Measurements from ENCODE around the gene POU2AF3. TPM values are rescaled to one million over a fixed set of nuclear protein-coding genes. Genes with fewer than 3 reads are reported as not detected.

The POU2AF3 gene
- total RNA-seq, 1 donor, result not detected

DNA sequence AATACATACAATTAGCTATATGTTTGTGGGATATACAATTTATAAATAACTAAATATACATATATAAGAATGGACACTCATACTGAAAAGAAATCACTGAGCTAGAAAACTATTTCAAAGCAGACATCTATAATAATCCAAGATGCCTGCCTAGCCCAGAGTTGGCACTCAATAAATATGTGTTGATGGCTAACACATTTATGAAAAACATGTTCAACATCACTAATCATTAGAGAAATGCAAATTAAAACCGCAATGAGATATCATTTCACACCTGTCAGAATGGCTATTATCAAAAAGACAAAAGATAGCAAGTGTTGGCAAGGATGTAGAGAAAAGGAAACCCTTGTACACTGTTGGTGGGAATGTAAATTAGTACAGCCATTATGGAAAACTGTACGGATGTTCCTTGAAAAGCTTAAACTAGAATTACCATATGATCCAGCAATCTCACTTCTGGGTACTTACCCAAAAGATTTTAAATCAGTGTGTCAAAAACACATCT, 50.9 kb downstream of the POU2AF3 start:
- H3K27me3 ChIP-seq (ENCODE audit: insufficient read depth, low read length), result no peaks in the 10 kb centered on the region
- H3K4me3 ChIP-seq (ENCODE audit: low read length), result no peak overlapping the region

GRCh38 chr11:111350811-111351210, 52.5 kb downstream of the POU2AF3 start:
- H3K9me3 ChIP-seq (ENCODE audit: low read depth, low read length), result no peaks in the 10 kb centered on the region
- H3K4me3 ChIP-seq (ENCODE audit: low read length), result no peak overlapping the region
- H3K27me3 ChIP-seq (ENCODE audit: insufficient read depth, low read length), result no peaks in the 10 kb centered on the region
- H3K4me1 ChIP-seq (ENCODE audit: insufficient read depth, low read length), result no peaks in the 10 kb centered on the region

More for the DNA sequence above, 50.9 kb downstream of the POU2AF3 start:
- no peaks in the 10 kb centered on the region for H3K4me1 ChIP-seq (ENCODE audit: insufficient read depth, low read length)
- H3K9me3 ChIP-seq (ENCODE audit: low read depth, low read length), result no peaks in the 10 kb centered on the region

DNA sequence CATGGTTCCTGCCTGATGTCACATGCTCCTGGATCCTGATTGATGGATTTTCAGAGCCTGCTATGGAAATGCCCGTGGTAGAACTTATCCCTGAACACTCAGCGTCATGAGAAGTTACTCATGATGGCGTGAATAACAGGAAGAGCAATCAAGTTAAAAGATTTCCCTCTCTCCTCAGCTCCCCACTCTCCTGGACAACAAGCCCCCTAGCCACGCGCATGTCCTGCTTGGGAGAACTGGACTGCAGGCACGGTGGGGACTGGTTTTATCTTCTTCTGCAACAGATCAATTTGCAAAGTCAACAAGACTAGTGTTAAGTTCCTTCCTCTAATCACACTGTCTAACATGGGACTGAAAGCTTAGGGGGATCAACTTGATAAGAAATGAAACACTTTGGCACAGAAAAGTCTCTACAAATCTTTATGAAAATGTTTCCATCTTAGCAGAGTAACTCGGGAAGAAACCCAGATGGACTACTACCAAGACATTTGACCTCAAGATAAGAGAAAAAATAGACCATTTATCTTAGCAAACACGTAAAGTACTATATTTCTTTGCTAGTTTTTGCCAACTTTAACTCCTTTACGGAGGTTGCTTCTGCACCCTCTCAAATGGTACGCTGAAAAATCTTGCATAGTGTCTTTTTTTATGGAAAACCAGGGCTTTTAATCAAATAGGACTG, 53.2 kb downstream of the POU2AF3 start:
- H3K27me3 ChIP-seq (ENCODE audit: insufficient read depth, low read length), result no peaks in the 10 kb centered on the region
- no peak overlapping the region for H3K4me3 ChIP-seq (ENCODE audit: low read length)
- H3K4me1 ChIP-seq (ENCODE audit: insufficient read depth, low read length), result no peaks in the 10 kb centered on the region
- no peaks in the 10 kb centered on the region for H3K9me3 ChIP-seq (ENCODE audit: low read depth, low read length)

GRCh38 chr11:111352231-111352746, 53.9 kb downstream of the POU2AF3 start:
- H3K9me3 ChIP-seq (ENCODE audit: low read depth, low read length), result no peaks in the 10 kb centered on the region
- H3K27me3 ChIP-seq (ENCODE audit: insufficient read depth, low read length), result no peaks in the 10 kb centered on the region
- no peaks in the 10 kb centered on the region for H3K4me1 ChIP-seq (ENCODE audit: insufficient read depth, low read length)
- H3K4me3 ChIP-seq (ENCODE audit: low read length), result no peak overlapping the region

DNA sequence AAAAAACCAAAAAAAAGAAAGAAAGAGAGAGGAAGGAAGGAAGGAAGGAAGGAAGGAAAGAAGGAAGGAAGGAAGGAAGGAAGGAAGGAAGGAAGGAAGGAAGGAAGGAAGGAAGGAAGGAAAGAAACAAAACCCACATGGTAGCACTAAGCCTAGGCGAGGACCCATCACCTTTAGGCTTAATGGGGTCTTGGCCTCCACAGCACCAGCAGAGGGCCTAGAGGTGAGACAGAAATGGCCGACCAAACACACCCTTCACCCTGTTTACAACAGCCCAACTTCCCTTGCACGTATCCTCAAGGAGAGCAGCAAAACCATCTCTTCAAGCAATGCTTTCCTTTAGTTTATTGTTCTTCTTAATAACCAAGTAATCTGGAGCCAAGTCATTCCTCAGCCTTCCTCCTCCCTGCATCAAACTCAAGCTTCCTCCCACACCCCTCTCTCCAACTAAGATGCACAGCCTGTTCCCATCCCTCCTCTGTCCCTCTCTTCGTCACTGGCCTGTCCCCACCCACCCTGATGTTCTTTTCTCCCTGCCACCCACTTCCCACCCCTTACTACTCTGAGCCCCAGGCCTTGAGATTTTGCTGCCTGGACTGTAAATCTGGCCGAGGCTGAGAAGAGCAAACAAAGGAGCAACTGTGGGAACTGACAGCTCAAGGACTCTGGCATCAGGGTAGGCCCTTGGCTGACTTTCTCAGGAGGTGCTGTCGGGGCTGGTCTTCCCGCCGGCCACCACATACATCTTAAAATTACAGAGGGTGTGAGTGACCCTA, 54.8 kb downstream of the POU2AF3 start:
- no peaks in the 10 kb centered on the region for H3K4me1 ChIP-seq (ENCODE audit: insufficient read depth, low read length)
- H3K27me3 ChIP-seq (ENCODE audit: insufficient read depth, low read length), result no peaks in the 10 kb centered on the region
- H3K4me3 ChIP-seq (ENCODE audit: low read length), result no peak overlapping the region
- H3K9me3 ChIP-seq (ENCODE audit: low read depth, low read length), result no peaks in the 10 kb centered on the region

DNA sequence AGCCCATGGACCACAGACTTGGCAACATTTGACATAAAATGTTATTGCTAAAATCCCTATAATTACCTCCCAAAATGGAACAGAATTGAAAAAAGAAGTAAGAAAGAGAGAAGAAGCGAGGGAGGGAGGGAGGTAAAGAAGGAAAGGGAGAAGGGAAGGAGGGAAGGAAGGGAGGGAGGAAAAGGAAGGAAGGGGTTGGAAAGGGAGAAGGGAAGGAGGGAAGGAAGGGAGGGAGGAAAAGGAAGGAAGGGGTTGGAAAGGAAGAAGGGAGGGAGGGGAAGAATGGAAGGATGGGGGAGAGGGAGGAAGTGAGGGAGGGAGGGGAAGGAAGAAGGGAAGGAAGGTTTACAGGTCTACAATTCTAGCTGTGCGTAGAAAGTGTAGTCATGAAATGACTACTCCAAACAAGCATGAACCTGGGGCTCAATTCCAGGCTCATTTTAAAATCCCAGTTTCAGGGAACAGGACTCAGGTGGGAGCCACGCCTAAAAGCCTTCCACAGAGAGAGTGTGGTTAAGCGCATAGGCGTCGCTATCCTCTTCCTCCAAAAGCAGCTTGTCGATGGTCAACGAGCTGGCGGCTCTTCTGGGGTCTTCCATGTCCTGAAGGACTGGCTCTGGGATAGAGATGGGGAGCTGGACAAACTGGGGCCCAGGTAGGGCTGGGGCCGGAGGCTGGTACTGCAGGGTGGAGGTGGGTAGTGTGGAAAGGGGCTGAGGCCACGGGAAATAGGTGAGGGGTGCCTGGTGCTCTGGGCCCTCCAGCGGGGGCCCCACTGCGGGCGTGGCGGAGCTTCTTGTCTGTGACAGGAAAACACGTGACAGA, 55.6 kb downstream of the POU2AF3 start:
- no peaks in the 10 kb centered on the region for H3K4me1 ChIP-seq (ENCODE audit: insufficient read depth, low read length)
- H3K9me3 ChIP-seq (ENCODE audit: low read depth, low read length), result no peaks in the 10 kb centered on the region
- H3K4me3 ChIP-seq (ENCODE audit: low read length), result no peak overlapping the region
- H3K27me3 ChIP-seq (ENCODE audit: insufficient read depth, low read length), result no peaks in the 10 kb centered on the region

DNA sequence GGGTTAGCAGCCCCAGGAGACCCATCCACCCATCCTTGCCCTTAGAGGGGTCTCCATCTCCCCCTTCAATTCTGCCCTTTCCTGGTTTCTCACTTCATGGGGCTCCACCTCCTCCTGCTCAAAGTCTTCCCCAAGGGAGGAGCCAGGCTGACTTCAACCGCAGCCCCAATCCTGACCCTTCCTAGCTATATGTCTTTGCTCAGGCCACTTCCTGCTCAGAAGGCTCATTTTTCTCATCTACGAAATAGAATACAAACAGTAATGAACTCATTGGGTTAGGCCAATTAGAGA, 56.2 kb downstream of the POU2AF3 start:
- no peaks in the 10 kb centered on the region for H3K4me1 ChIP-seq (ENCODE audit: insufficient read depth, low read length)
- no peaks in the 10 kb centered on the region for H3K27me3 ChIP-seq (ENCODE audit: insufficient read depth, low read length)
- H3K9me3 ChIP-seq (ENCODE audit: low read depth, low read length), result no peaks in the 10 kb centered on the region
- H3K4me3 ChIP-seq (ENCODE audit: low read length), result no peak overlapping the region

DNA sequence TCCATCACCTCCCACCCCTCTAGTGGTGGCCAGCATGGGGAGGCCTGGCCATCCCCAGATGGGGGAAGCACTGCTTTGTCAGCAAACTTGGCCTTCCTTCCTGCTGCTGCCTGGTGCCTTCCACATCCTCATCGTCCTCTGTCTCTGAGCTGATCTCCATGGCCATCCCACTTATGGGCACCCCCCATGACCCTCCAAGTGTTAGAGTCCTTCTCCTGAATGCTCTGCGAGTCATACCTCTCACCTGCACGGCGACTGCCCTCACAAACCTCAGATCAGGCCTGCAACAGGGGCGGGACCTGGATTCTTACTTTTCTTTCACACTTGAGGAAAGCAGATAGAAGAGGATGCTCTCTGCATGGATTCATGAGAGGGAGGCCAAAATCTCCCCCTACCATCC, 56.8 kb downstream of the POU2AF3 start:
- no peaks in the 10 kb centered on the region for H3K9me3 ChIP-seq (ENCODE audit: low read depth, low read length)
- no peaks in the 10 kb centered on the region for H3K4me1 ChIP-seq (ENCODE audit: insufficient read depth, low read length)
- no peaks in the 10 kb centered on the region for H3K27me3 ChIP-seq (ENCODE audit: insufficient read depth, low read length)
- no peak overlapping the region for H3K4me3 ChIP-seq (ENCODE audit: low read length)

GRCh38 chr11:111355956-111356659, 57.8 kb downstream of the POU2AF3 start:
- peaks cover 4% of the 10 kb centered on the region for H3K4me1 ChIP-seq (ENCODE audit: insufficient read depth, low read length)
- H3K4me3 ChIP-seq (ENCODE audit: low read length), result no peak overlapping the region

DNA sequence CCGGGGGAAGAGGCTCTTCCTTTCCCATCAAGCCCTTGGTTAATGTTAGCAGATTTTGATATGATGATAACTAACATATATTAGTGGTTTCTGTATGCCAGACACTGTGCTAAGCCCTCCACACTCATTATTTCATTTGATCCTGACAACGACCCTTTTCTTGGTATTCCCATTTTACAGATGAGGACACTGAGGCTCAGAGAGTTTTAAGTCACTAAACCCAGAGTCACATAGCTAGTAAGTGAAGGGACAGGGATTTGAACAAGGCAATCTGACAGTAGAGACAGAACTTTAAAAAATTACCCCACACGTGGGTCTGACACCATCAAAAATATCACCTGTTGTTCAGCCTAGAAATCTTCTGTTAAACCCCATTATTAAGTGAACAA, 58.3 kb downstream of the POU2AF3 start:
- Histone ChIP-seq H3K4me3 (ENCODE audit: low read length) (no peak overlapping the region), H3K27me3 (ENCODE audit: insufficient read depth, low read length) (no peaks in the 10 kb centered on the region), H3K4me1 (ENCODE audit: insufficient read depth, low read length) (peaks cover 4% of the 10 kb centered on the region), H3K9me3 (ENCODE audit: low read depth, low read length) (no peaks in the 10 kb centered on the region)

More at GRCh38 chr11:111355956-111356659, 57.8 kb downstream of the POU2AF3 start:
- Histone ChIP-seq H3K27me3 (ENCODE audit: insufficient read depth, low read length) (no peaks in the 10 kb centered on the region), H3K9me3 (ENCODE audit: low read depth, low read length) (no peaks in the 10 kb centered on the region)

DNA sequence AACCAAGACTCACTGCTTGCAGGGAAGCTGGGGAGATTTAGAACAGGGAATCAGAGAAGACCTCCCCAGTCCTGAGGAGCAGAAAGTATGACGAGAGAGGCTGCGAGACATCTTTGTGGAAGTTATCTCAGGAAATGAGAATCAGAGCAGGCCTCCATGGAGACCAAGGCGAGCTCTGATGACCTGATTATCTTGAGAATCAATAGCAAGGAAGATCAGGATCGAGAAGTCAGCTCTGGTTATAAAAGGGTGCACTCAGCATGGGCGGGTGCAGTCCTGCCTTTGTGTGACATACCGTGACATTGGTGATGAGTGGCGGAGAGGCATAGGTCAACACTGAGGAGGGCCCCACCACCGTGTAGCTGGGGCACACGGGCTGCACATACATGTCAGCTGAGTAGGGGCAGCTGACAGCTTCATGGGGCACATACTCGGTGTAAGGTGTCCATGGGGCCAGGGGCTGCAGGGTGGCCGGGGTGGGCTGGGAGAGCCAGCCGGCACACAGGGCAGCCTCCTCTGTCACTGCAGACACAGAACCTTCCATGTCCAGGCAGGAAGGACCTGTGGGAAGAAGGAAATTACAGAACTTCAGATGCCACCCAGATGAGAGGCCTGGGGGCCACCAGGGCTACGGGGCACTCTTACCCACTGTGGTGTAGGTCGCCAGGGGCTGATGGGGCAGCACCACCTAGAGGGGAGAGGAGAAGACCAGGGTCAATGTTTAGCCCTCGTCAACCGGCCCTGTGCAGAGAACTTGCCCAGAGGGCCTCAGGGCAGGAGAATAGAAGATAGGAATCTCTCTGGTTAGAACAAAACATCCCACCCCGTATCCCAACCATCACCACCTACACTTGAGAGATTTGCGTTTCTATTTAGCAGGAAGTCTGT, 59.0 kb downstream of the POU2AF3 start:
- peaks cover 4% of the 10 kb centered on the region for H3K4me1 ChIP-seq (ENCODE audit: insufficient read depth, low read length)
- H3K27me3 ChIP-seq (ENCODE audit: insufficient read depth, low read length), result no peaks in the 10 kb centered on the region
- no peak overlapping the region for H3K4me3 ChIP-seq (ENCODE audit: low read length)

More for the DNA sequence above, 59.0 kb downstream of the POU2AF3 start:
- no peaks in the 10 kb centered on the region for H3K9me3 ChIP-seq (ENCODE audit: low read depth, low read length)

Data from mononuclear cell (primary cell).